ENCODE results near the gene NEDD4. TPM values are rescaled to one million over a fixed set of nuclear protein-coding genes. Genes with fewer than 3 reads are reported as not detected.

The NEDD4 gene
- total RNA-seq, 2 donors from 2014 or later: 10.4 to 16.5 TPM

- H3K9me3 ChIP-seq (ENCODE audit: control insufficient read depth, low read length): no peaks in the 10 kb centered on the region
- 80 to 95% methylated on average over 1 of the region's 2 CpGs for WGBS, 2 experiments (ENCODE audit: insufficient coverage in 1 of 2, insufficient read length in 1 of 2)
- no peak overlapping the region for H3K27ac ChIP-seq (ENCODE audit: low read depth, low read length)
- no peak overlapping the region for H3K27ac Mint-ChIP-seq
- no peaks in the 10 kb centered on the region for H3K4me1 ChIP-seq (ENCODE audit: control insufficient read depth, insufficient read depth, low read length)
- no peaks in the 10 kb centered on the region for H3K36me3 ChIP-seq (ENCODE audit: control insufficient read depth, insufficient read depth, low read length)
- no peak overlapping the region for H3K4me3 ChIP-seq (ENCODE audit: low read length)
- no peaks in the 10 kb centered on the region for H3K9me3 Mint-ChIP-seq
- H3K36me3 Mint-ChIP-seq (ENCODE audit: low read depth): no peaks in the 10 kb centered on the region
- no peak for DNase-seq
- H3K4me1 Mint-ChIP-seq: no peaks in the 10 kb centered on the region
- H3K27me3 ChIP-seq (ENCODE audit: control insufficient read depth, insufficient read depth, low read length, poor library complexity, severe bottlenecking): no peaks in the 10 kb centered on the region
- H3K4me3 Mint-ChIP-seq: no peak overlapping the region
- TF ChIP-seq CTCF (conservative IDR thresholded peaks at IDR 0.05): no peak
- no peaks in the 10 kb centered on the region for H3K27me3 Mint-ChIP-seq (ENCODE audit: insufficient read depth)
- no peak overlapping the region for H3K9ac ChIP-seq (ENCODE audit: extremely low read depth, low read length, poor library complexity, severe bottlenecking)
Measured at GRCh38 chr15:55912982-55913381, 80.4 kb downstream of the NEDD4 start.

DNA sequence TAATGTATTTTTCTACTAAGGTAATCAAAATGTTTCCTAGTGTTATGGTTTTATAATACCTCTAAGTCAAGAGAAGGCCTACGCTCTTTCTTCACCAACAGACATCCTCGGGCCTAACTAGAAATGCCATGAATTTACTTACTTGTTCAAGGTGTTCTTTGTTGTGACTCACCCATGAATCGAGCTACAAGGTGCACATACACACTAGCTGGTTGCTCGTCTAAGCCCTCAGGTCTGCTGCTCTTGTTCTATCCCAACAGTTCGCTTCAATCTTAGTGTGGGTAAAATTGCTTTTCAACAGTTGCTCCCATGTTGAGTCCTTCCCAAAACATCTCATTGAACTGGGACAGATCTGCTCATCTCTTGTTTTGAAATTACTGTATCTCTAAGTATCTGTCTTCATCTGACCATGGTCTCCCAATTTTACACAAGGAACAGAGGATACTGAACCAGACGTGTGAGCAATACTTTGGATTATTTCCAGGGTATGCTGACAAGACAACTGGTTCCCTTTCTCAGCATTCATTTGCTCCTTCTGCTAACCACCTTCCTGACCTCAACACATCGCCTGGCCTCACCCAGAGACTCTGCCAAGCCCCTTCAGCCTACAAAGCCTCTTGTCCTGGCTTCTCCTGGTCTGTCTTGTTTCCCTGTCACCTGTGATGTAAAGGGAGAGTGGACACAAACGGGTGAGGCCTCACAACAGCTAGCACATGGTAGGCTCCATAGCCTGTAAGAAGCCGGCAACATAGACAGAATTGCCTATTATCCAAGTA, 84.2 kb downstream of the NEDD4 start:
- H3K27me3 ChIP-seq (ENCODE audit: control insufficient read depth, insufficient read depth, low read length, poor library complexity, severe bottlenecking): no peaks in the 10 kb centered on the region
- H3K27ac ChIP-seq (ENCODE audit: low read depth, low read length): no peak overlapping the region
- no peaks in the 10 kb centered on the region for H3K36me3 Mint-ChIP-seq (ENCODE audit: low read depth)
- H3K4me3 ChIP-seq (ENCODE audit: low read length): no peak overlapping the region
- no peak overlapping the region for H3K27ac Mint-ChIP-seq
- no peak for TF ChIP-seq CTCF (conservative IDR thresholded peaks at IDR 0.05)
- H3K4me3 Mint-ChIP-seq: no peak overlapping the region
- H3K27me3 Mint-ChIP-seq (ENCODE audit: insufficient read depth): no peaks in the 10 kb centered on the region
- H3K36me3 ChIP-seq (ENCODE audit: control insufficient read depth, insufficient read depth, low read length): no peaks in the 10 kb centered on the region
- H3K4me1 ChIP-seq (ENCODE audit: control insufficient read depth, insufficient read depth, low read length): no peaks in the 10 kb centered on the region
- no peaks in the 10 kb centered on the region for H3K4me1 Mint-ChIP-seq
- H3K9ac ChIP-seq (ENCODE audit: extremely low read depth, low read length, poor library complexity, severe bottlenecking): no peak overlapping the region
- no peaks in the 10 kb centered on the region for H3K9me3 Mint-ChIP-seq
- 90 to 96% methylated on average over 9 of the region's 9 CpGs for WGBS, 2 experiments (ENCODE audit: insufficient coverage in 1 of 2, insufficient read length in 1 of 2)
- no peaks in the 10 kb centered on the region for H3K9me3 ChIP-seq (ENCODE audit: control insufficient read depth, low read length)
- no peak for DNase-seq

DNA sequence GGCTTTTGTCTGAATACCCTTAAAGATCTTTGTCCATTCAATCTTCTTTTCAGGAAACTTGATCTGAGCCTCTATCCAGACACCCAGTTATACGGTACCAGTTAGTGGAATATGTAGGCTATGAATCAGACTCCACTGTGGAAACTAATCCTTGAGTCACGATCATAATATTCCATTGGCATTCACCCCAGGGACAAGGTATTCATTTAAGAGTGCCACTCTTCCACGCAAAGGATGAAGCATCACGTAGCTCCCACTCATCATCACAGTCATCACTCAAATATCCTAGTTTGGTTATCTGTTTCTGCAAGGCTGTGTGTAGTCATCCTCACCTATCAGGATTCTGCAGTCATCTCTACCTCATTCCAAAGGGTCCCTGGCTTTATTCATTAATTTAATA, 85.6 kb downstream of the NEDD4 start:
- 73 to 89% methylated on average over 3 to 4 of the region's 4 CpGs for WGBS, 2 experiments (ENCODE audit: insufficient coverage in 1 of 2, insufficient read length in 1 of 2)
- H3K9me3 ChIP-seq (ENCODE audit: control insufficient read depth, low read length): no peaks in the 10 kb centered on the region
- no peak overlapping the region for H3K4me3 ChIP-seq (ENCODE audit: low read length)
- TF ChIP-seq CTCF (conservative IDR thresholded peaks at IDR 0.05): no peak
- no peak overlapping the region for H3K9ac ChIP-seq (ENCODE audit: extremely low read depth, low read length, poor library complexity, severe bottlenecking)
- Mint-ChIP-seq H3K9me3 (no peaks in the 10 kb centered on the region), H3K4me3 (no peak overlapping the region), H3K27me3 (ENCODE audit: insufficient read depth) (no peaks in the 10 kb centered on the region), H3K27ac (no peak overlapping the region), H3K36me3 (ENCODE audit: low read depth) (no peaks in the 10 kb centered on the region), H3K4me1 (no peaks in the 10 kb centered on the region)
- no peaks in the 10 kb centered on the region for H3K36me3 ChIP-seq (ENCODE audit: control insufficient read depth, insufficient read depth, low read length)
- H3K27ac ChIP-seq (ENCODE audit: low read depth, low read length): no peak overlapping the region
- no peaks in the 10 kb centered on the region for H3K27me3 ChIP-seq (ENCODE audit: control insufficient read depth, insufficient read depth, low read length, poor library complexity, severe bottlenecking)
- no peak for DNase-seq
- H3K4me1 ChIP-seq (ENCODE audit: control insufficient read depth, insufficient read depth, low read length): no peaks in the 10 kb centered on the region
